CD4-positive, alpha-beta T cell (primary cell): ENCODE results near the gene FCHSD2. TPM values are rescaled to one million over a fixed set of nuclear protein-coding genes. Genes with fewer than 3 reads are reported as not detected.

ENCODE experiments used
- ATAC-seq: fragments of 200-7000 bp; cut with Tn5 transposase; one replicate; pipeline ENCODE4 v1.10.0; 2022; ENCODE audit warnings: mild to moderate bottlenecking; ENCODE audit not compliant: poor library complexity
- CTCF ChIA-PET: fragments of 350-600 bp; sonication (Branson Sonifier 250); formaldehyde crosslinking; loops from one replicate; lab custom pipeline; 2021; ENCODE audit warnings: antibody characterized with exemption, inconsistent platforms; lab: Charles Lee
- POLR2A ChIA-PET: fragments of 350-600 bp; sonication (Branson Sonifier 250); formaldehyde crosslinking; loops from one replicate; lab custom pipeline; 2021; ENCODE audit warnings: antibody characterized with exemption, inconsistent platforms; lab: Charles Lee
- DNase-seq, 14 experiments: peaks; one replicate each; pipeline ENCODE4 v3.0.0-alpha.2; 2013 to 2020; ENCODE audit warnings: mixed read lengths in 2 of 14
- H3K27ac ChIP-seq, 2 donors: one replicate each; pipeline versions ENCODE4 v1.5.1 to v1.7.0; 2013; ENCODE audit warnings: low read length in 2 of 2, low read depth in 1 of 2, mild to moderate bottlenecking in 1 of 2
- H3K27me3 ChIP-seq, 2 experiments: 1 replicate in 1 of 2; 2 replicates in 1 of 2; pipeline versions ENCODE4 v1.6.1 to v1.7.0; 2013; ENCODE audit warnings: low read length in 2 of 2, control low read depth in 1 of 2, mild to moderate bottlenecking in 1 of 2, moderate library complexity in 1 of 2; ENCODE audit not compliant: insufficient read depth in 2 of 2, control insufficient read depth in 1 of 2
- H3K36me3 ChIP-seq: one replicate; pipeline ENCODE4 v1.6.1; 2013; ENCODE audit warnings: low read length, control low read depth; ENCODE audit not compliant: insufficient read depth
- H3K4me1 ChIP-seq: one replicate; pipeline ENCODE4 v1.6.1; 2013; ENCODE audit warnings: low read length, control low read depth; ENCODE audit not compliant: insufficient read depth
- H3K4me3 ChIP-seq: one replicate; pipeline ENCODE4 v1.5.1; 2013; ENCODE audit warnings: mild to moderate bottlenecking, low read length, moderate library complexity
- H3K9me3 ChIP-seq, 2 experiments: 1 replicate in 1 of 2; 2 replicates in 1 of 2; pipeline versions ENCODE4 v1.6.1 to v1.7.0; 2013; ENCODE audit warnings: low read length in 2 of 2, mild to moderate bottlenecking in 2 of 2, control low read depth in 1 of 2, moderate library complexity in 1 of 2; ENCODE audit not compliant: control insufficient read depth in 1 of 2, insufficient read depth in 1 of 2
- H3K27ac Mint-ChIP-seq: one replicate; pipeline ENCODE4 v1.8.0; 2020; ENCODE audit warnings: mixed read lengths
- H3K27me3 Mint-ChIP-seq: one replicate; pipeline ENCODE4 v1.8.0; 2021; ENCODE audit warnings: mixed read lengths
- H3K36me3 Mint-ChIP-seq: one replicate; pipeline ENCODE4 v1.8.0; 2021; ENCODE audit warnings: low read depth, mixed read lengths
- H3K4me1 Mint-ChIP-seq: one replicate; pipeline ENCODE4 v1.8.0; 2021; ENCODE audit warnings: low read depth, mixed read lengths
- H3K4me3 Mint-ChIP-seq: one replicate; pipeline ENCODE4 v1.8.0; 2020; ENCODE audit warnings: mild to moderate bottlenecking, mixed read lengths
- H3K9me3 Mint-ChIP-seq: one replicate; pipeline ENCODE4 v1.8.0; 2020; ENCODE audit warnings: mixed read lengths
- intact Hi-C, 2 experiments: fragments of 100-400 bp; cut with DNase I in 1 of 2; cut with micrococcal nuclease in 1 of 2; formaldehyde crosslinking; loops; one replicate each; pipeline versions ENCODE4 v1.15.1 to v1.9.0; 2023 to 2025; cut with DNase I, micrococcal nuclease
- total RNA-seq, 174 experiments: library from RNA in 2 of 174; stranded (reverse) in 2 of 174; gene quantifications; one replicate each; pipeline ENCODE4 v1.2.3 and lab custom pipeline; 2021 to 2026
- TF ChIP-seq, protein P1 (sequence below): fragments of 200-600 bp; IDR thresholded peaks from one replicate; pipeline ENCODE4 v1.8.0; 2022; ENCODE audit warnings: antibody characterized with exemption, mild to moderate bottlenecking

Gene FCHSD2
- total RNA-seq, 2 experiments from 2014 or later, result 48.6 to 50.7 TPM

DNA sequence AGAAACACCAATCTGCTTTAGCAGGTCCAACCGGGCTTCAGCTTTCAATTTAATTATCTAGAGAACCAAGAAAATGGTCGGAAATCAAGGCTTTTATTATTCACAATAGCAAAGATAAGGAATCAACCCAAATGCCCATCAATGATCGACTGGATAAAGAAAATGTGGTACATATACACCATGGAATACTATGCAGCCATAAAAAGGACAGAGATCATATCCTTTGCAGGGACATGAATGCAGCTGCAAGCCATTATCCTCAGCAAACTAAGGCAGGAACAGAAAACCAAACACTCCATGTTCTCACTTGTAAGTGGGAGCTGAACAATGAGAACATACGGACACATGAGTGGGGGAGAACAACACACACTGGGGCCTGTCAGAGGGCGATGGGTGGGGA is 274.1 kb downstream of the FCHSD2 start:
- intact Hi-C loops, result no loop called here
- ChIA-PET POLR2A (interaction anchor here (0.6 kb wide), 1 partner anchor 10 kb away, joined by 3 read pairs; no protein-coding TSS in a partner anchor), CTCF (interaction anchor here (0.6 kb wide), 1 partner anchor 10 kb away, joined by 3 read pairs; no protein-coding TSS in a partner anchor)
- no peaks in the 10 kb centered on the region for H3K9me3 Mint-ChIP-seq
- Histone ChIP-seq H3K4me3 (no peak overlapping the region), H3K9me3 (no peaks in the 10 kb centered on the region), H3K4me1 (peaks cover 3% of the 10 kb centered on the region), H3K27me3 (no peaks in the 10 kb centered on the region), H3K36me3 (peaks cover 5% of the 10 kb centered on the region), H3K27ac (no peak overlapping the region)
- peaks cover 61% of the 10 kb centered on the region for H3K36me3 Mint-ChIP-seq
- peaks cover 38% of the 10 kb centered on the region for H3K4me1 Mint-ChIP-seq
- H3K27ac Mint-ChIP-seq, result no peak overlapping the region
- TF ChIP-seq, protein P1, sequence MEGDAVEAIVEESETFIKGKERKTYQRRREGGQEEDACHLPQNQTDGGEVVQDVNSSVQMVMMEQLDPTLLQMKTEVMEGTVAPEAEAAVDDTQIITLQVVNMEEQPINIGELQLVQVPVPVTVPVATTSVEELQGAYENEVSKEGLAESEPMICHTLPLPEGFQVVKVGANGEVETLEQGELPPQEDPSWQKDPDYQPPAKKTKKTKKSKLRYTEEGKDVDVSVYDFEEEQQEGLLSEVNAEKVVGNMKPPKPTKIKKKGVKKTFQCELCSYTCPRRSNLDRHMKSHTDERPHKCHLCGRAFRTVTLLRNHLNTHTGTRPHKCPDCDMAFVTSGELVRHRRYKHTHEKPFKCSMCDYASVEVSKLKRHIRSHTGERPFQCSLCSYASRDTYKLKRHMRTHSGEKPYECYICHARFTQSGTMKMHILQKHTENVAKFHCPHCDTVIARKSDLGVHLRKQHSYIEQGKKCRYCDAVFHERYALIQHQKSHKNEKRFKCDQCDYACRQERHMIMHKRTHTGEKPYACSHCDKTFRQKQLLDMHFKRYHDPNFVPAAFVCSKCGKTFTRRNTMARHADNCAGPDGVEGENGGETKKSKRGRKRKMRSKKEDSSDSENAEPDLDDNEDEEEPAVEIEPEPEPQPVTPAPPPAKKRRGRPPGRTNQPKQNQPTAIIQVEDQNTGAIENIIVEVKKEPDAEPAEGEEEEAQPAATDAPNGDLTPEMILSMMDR, result no peak
- H3K27me3 Mint-ChIP-seq, result no peaks in the 10 kb centered on the region
- ATAC-seq (no peak), DNase-seq (no peak)
- no peak overlapping the region for H3K4me3 Mint-ChIP-seq

DNA sequence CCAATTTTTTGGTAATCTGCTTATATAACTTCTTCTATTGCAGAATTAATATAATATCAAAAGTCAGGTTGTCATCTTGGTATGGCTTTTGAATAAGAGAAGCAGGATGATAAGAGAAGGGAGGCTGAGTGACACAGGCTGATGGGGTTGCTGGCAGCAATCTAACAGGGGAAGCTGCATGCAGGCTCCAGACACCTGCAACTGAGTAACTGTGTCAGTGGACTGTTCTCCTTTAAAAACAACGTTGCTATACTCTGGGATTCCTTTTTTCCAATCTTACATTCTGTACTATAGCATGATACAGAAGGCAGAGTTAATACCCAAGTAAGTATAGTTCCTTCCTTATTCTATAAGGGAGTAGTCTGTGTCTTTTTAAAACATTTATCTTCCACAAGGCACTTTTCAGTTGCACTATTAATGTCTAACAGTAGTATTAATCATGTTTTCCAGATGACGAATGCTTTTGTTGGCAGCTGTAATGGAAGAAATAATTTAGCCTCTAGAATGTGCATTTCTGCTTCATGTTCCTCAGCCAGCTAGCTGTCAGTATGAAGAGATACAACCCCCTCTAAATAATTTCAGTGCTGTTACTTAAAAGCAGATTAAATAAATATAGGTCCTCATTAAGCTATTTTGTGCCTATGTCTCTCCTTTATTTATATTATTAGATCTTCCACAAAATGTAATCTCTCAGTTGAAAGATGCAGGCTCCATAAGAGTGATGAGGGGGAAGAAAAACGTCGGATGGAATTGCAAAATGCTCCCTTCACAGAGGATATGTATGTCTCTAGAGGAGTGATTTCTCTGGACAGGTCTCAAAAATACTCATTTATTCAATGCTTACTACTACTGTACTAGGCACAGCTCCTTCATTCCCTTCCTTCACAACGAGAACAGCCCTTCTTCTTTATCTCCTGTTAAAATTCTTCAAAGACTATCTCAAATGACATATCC is 277.1 kb downstream of the FCHSD2 start:
- no peak overlapping the region for H3K4me3 ChIP-seq
- Mint-ChIP-seq H3K4me3 (no peak overlapping the region), H3K27me3 (no peaks in the 10 kb centered on the region), H3K27ac (no peak overlapping the region), H3K36me3 (peaks cover 56% of the 10 kb centered on the region), H3K4me1 (peaks cover 18% of the 10 kb centered on the region), H3K9me3 (no peaks in the 10 kb centered on the region)
- no peak overlapping the region for H3K27ac ChIP-seq
- DNase-seq (no peak), ATAC-seq (no peak)
- H3K9me3 ChIP-seq, result no peaks in the 10 kb centered on the region
- intact Hi-C loops, result no loop called here
- H3K36me3 ChIP-seq, result peaks cover 5% of the 10 kb centered on the region
- CTCF ChIA-PET, result interaction anchor here (0.6 kb wide), 1 partner anchor 662 kb away, joined by 3 read pairs; no protein-coding TSS in a partner anchor
- H3K27me3 ChIP-seq, result no peaks in the 10 kb centered on the region
- H3K4me1 ChIP-seq, result peaks cover 3% of the 10 kb centered on the region
- TF ChIP-seq, protein P1, result no peak
- POLR2A ChIA-PET, result interaction anchor here (0.6 kb wide), 1 partner anchor 245 kb away, joined by 3 read pairs; no protein-coding TSS in a partner anchor

DNA sequence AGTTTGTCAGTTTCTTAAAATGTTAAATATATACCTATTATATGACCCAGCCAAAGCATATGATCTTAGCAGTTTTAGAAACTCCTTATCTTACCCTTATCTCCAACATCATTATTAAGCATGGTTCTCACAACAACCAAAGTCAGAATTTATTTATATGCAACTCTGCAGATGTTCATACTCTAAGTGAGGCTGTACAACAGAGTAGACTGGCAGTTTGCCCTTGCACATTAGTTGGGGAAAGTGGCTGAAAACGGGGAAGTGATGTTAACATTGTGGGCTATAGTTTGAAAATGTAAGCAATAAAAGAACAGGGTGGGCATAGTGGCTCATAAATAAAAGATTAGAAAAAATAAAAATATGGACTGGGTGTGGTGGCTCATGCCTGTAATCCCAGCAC is 278.2 kb downstream of the FCHSD2 start:
- peaks cover 5% of the 10 kb centered on the region for H3K36me3 ChIP-seq
- no peak overlapping the region for H3K4me3 ChIP-seq
- no peaks in the 10 kb centered on the region for H3K27me3 ChIP-seq
- no peaks in the 10 kb centered on the region for H3K9me3 ChIP-seq
- Mint-ChIP-seq H3K4me3 (no peak overlapping the region), H3K27ac (no peak overlapping the region), H3K4me1 (peaks cover 9% of the 10 kb centered on the region), H3K36me3 (peaks cover 62% of the 10 kb centered on the region), H3K27me3 (no peaks in the 10 kb centered on the region), H3K9me3 (no peaks in the 10 kb centered on the region)
- DNase-seq (no peak), ATAC-seq (no peak)
- H3K27ac ChIP-seq, result no peak overlapping the region
- ChIA-PET CTCF (no interaction called here), POLR2A (no interaction called here)
- no peaks in the 10 kb centered on the region for H3K4me1 ChIP-seq
- intact Hi-C loops, result no loop called here
- TF ChIP-seq, protein P1, result no peak
